H1 (cell line): Measurements from ENCODE around the gene VWA1. TPM values are rescaled to one million over a fixed set of nuclear protein-coding genes. Genes with fewer than 3 reads are reported as not detected.
"Not testable (repeated sequence)": the region's sequence is repeated elsewhere in the genome, so short reads cannot be mapped to it uniquely, and the experiment has no call there.

Experiments
- CTCF ChIA-PET: fragments of 300-600 bp; sonication (Branson Sonifier 250); formaldehyde crosslinking; loops from one replicate; lab custom pipeline; 2021; ENCODE audit not compliant: partially characterized antibody; lab: Charles Lee
- POLR2A ChIA-PET: fragments of 300-600 bp; sonication (Branson Sonifier 250); formaldehyde crosslinking; loops from one replicate; lab custom pipeline; 2021; ENCODE audit warnings: inconsistent platforms; ENCODE audit not compliant: partially characterized antibody; lab: Charles Lee
- DNase-seq, 2 experiments: peaks; one replicate each; pipeline versions ENCODE4 v3.0.0 to v3.0.0-alpha.2; 2010 to 2022; ENCODE audit warnings: low spot score in 2 of 2, low read depth in 1 of 2, mixed read lengths in 1 of 2
- FAIRE-seq: peaks from 2 replicates; lab custom pipeline; 2011; peaks lifted over from hg19 to GRCh38; lab: Jason Lieb, UNC
- H2AFZ ChIP-seq: 2 replicates; pipeline ENCODE4 v1.8.1; 2012; ENCODE audit warnings: low read length, inconsistent platforms
- H2AK5ac ChIP-seq: 2 replicates; pipeline ENCODE4 v1.6.1; 2013; ENCODE audit warnings: low read depth, low read length
- H2BK120ac ChIP-seq: replicated peaks from 2 replicates; pipeline ENCODE3; 2013; ENCODE audit warnings: low read depth, low read length, inconsistent platforms
- H2BK12ac ChIP-seq: 2 replicates; pipeline ENCODE4 v1.6.1; 2013; ENCODE audit warnings: low read depth, low read length
- H2BK15ac ChIP-seq: 2 replicates; pipeline ENCODE4 v1.6.1; 2013; ENCODE audit warnings: low read length
- H2BK20ac ChIP-seq: 2 replicates; pipeline ENCODE4 v1.6.1; 2013; ENCODE audit warnings: low read length
- H2BK5ac ChIP-seq: 2 replicates; pipeline ENCODE4 v1.6.1; 2013; ENCODE audit warnings: low read depth, low read length
- H3K14ac ChIP-seq: 2 replicates; pipeline ENCODE4 v1.6.1; 2013; ENCODE audit warnings: inconsistent platforms; ENCODE audit not compliant: insufficient read length
- H3K18ac ChIP-seq: 2 replicates; pipeline ENCODE4 v1.6.1; 2013; ENCODE audit warnings: low read length; ENCODE audit errors: extremely low read depth
- H3K23ac ChIP-seq: 2 replicates; pipeline ENCODE4 v1.6.1; 2013; ENCODE audit warnings: inconsistent platforms; ENCODE audit not compliant: insufficient read length
- H3K23me2 ChIP-seq: 2 replicates; pipeline ENCODE4 v1.6.1; 2013; ENCODE audit warnings: low read depth, low read length
- H3K27ac ChIP-seq: 2 replicates; pipeline ENCODE4 v1.6.1; 2011; ENCODE audit warnings: low read depth, low read length, inconsistent platforms
- H3K27me3 ChIP-seq, 4 experiments: replicated peaks in 1 of 4; 1 replicate in 1 of 4; 2 replicates in 3 of 4; pipeline versions ENCODE4 v1.6.1 to v1.8.1; 2011 to 2013; ENCODE audit warnings: low read length in 3 of 4, mild to moderate bottlenecking in 3 of 4, inconsistent platforms in 2 of 4, mixed read lengths in 2 of 4, moderate library complexity in 1 of 4; ENCODE audit not compliant: control insufficient read depth in 3 of 4, insufficient read depth in 3 of 4; ENCODE audit errors: extremely low read depth in 1 of 4
- H3K36me3 ChIP-seq, 4 experiments: 2 replicates each; pipeline versions ENCODE4 v1.6.1 to v1.8.1; 2011 to 2013; ENCODE audit warnings: mild to moderate bottlenecking in 4 of 4, low read length in 3 of 4, moderate library complexity in 2 of 4, control low read depth in 1 of 4, inconsistent platforms in 1 of 4; ENCODE audit not compliant: insufficient read depth in 4 of 4, control insufficient read depth in 2 of 4
- H3K4ac ChIP-seq: replicated peaks from 2 replicates; pipeline ENCODE3; 2013; ENCODE audit warnings: low read length, low read depth, mixed read lengths, inconsistent platforms; ENCODE audit not compliant: insufficient read length
- H3K4me1 ChIP-seq, 4 experiments: replicated peaks in 1 of 4; 1 replicate in 1 of 4; 2 replicates in 3 of 4; pipeline versions ENCODE4 v1.6.1 to v1.8.1; 2011 to 2013; ENCODE audit warnings: low read length in 3 of 4, inconsistent platforms in 2 of 4, mixed read lengths in 1 of 4; ENCODE audit not compliant: insufficient read depth in 4 of 4, control insufficient read depth in 3 of 4
- H3K4me2 ChIP-seq, 2 experiments: 2 replicates each; pipeline versions ENCODE4 v1.6.1 to v1.8.1; 2011 to 2013; ENCODE audit warnings: low read depth in 2 of 2, low read length in 2 of 2, control low read depth in 1 of 2, inconsistent platforms in 1 of 2, mild to moderate bottlenecking in 1 of 2; ENCODE audit not compliant: insufficient read depth in 1 of 2
- H3K4me3 ChIP-seq, 4 experiments: fragments of 200-600, 300-600 bp in 1 of 4; sonication (generic), shearing (Covaris generic), sonication (Bioruptor Twin) in 1 of 4; 2 replicates each; pipeline versions ENCODE4 v1.5.1 to v1.8.1; 2011 to 2016; ENCODE audit warnings: low read length in 4 of 4, low read depth in 3 of 4, control low read depth in 2 of 4, inconsistent platforms in 2 of 4, mild to moderate bottlenecking in 2 of 4, mixed read lengths in 1 of 4, moderate library complexity in 1 of 4; ENCODE audit not compliant: insufficient read depth in 2 of 4; ENCODE audit errors: extremely low read depth in 1 of 4
- H3K56ac ChIP-seq: replicated peaks from 2 replicates; pipeline ENCODE3; 2013; ENCODE audit warnings: low read depth, mild to moderate bottlenecking, mixed read lengths, low read length, inconsistent platforms; ENCODE audit not compliant: insufficient read length
- H3K79me1 ChIP-seq: 2 replicates; pipeline ENCODE4 v1.6.1; 2013; ENCODE audit warnings: low read depth, low read length, control low read depth
- H3K79me2 ChIP-seq, 2 experiments: 2 replicates each; pipeline versions ENCODE4 v1.6.1 to v1.8.1; 2012 to 2013; ENCODE audit warnings: low read length in 2 of 2, mild to moderate bottlenecking in 2 of 2, inconsistent platforms in 1 of 2; ENCODE audit not compliant: insufficient read depth in 2 of 2, control insufficient read depth in 1 of 2
- H3K9ac ChIP-seq, 4 experiments: replicated peaks in 1 of 4; 1 replicate in 1 of 4; 2 replicates in 3 of 4; pipeline versions ENCODE4 v1.6.1 to v1.8.1; 2011 to 2013; ENCODE audit warnings: low read depth in 3 of 4, low read length in 3 of 4, control low read depth in 2 of 4, mild to moderate bottlenecking in 2 of 4, moderate library complexity in 2 of 4, inconsistent platforms in 1 of 4; ENCODE audit errors: extremely low read depth in 1 of 4
- H3K9me3 ChIP-seq, 2 experiments: 2 replicates each; pipeline versions ENCODE4 v1.6.1 to v1.8.1; 2012 to 2013; ENCODE audit warnings: mild to moderate bottlenecking in 2 of 2, moderate library complexity in 2 of 2, control low read depth in 1 of 2, inconsistent platforms in 1 of 2, low read depth in 1 of 2, low read length in 1 of 2, mixed read lengths in 1 of 2; ENCODE audit not compliant: insufficient read depth in 2 of 2
- H4K20me1 ChIP-seq, 2 experiments: replicated peaks in 1 of 2; 2 replicates each; pipeline versions ENCODE3 to v1.8.1; 2011 to 2013; ENCODE audit warnings: inconsistent platforms in 2 of 2, low read length in 2 of 2, mild to moderate bottlenecking in 1 of 2; ENCODE audit not compliant: insufficient read depth in 2 of 2, control insufficient read depth in 1 of 2
- H4K5ac ChIP-seq: 2 replicates; pipeline ENCODE4 v1.6.1; 2013; ENCODE audit warnings: low read length, low read depth, mixed read lengths, inconsistent platforms; ENCODE audit not compliant: insufficient read length
- H4K8ac ChIP-seq: 2 replicates; pipeline ENCODE4 v1.8.0; 2013; ENCODE audit warnings: mild to moderate bottlenecking, moderate library complexity, low read length, inconsistent platforms; ENCODE audit not compliant: insufficient read depth; ENCODE audit errors: extremely low read depth
- H4K91ac ChIP-seq: replicated peaks from 2 replicates; pipeline ENCODE3; 2013; ENCODE audit warnings: low read length, mixed read lengths, inconsistent platforms; ENCODE audit not compliant: insufficient read length
- KDM5A ChIP-seq: fragments of 200-600 bp; IDR thresholded peaks from 2 replicates; pipeline ENCODE4 v1.7.1; 2012; ENCODE audit warnings: mild to moderate bottlenecking, low read length, inconsistent platforms, mixed read lengths
- POLR2A ChIP-seq, 2 experiments: IDR thresholded peaks; 1 replicate in 1 of 2; 2 replicates in 1 of 2; pipeline ENCODE4 v1.6.1; 2011; ENCODE audit warnings: low read depth in 2 of 2, low read length in 2 of 2, mild to moderate bottlenecking in 2 of 2; ENCODE audit errors: control extremely low read depth in 1 of 2
- RNF2 ChIP-seq: fragments of 200-900, 300-1000 bp; sonication (generic); IDR thresholded peaks from 2 replicates; pipeline ENCODE4 v1.7.1; 2016; ENCODE audit warnings: borderline replicate concordance, low read depth, mild to moderate bottlenecking, antibody characterized with exemption, low read length; ENCODE audit not compliant: poor library complexity, severe bottlenecking; ENCODE audit errors: missing control alignments
- WGBS, 2 experiments: shearing (Covaris generic) in 1 of 2; methylation state at CpG; one replicate each; pipeline versions ENCODE4 v1.1.6 to v1.1.7; 2013 to 2015; ENCODE audit warnings: low lambda C conversion rate in 2 of 2, mixed read lengths in 2 of 2, inconsistent platforms in 1 of 2, low coverage in 1 of 2, missing lambda C conversion rate in 1 of 2; ENCODE audit not compliant: insufficient replicate concordance in 2 of 2, insufficient coverage in 1 of 2, insufficient read length in 1 of 2; ENCODE audit errors: extremely low coverage in 1 of 2, missing lambda C conversion rate in 1 of 2; 5-methylcytosine and 5-hydroxymethylcytosine counted together
- polyA plus RNA-seq, 7 experiments: library from polyadenylated mRNA; depleted of rRNA in 3 of 7; stranded (reverse) in 5 of 7; unstranded in 2 of 7; fragments of >200 nt in 5 of 7; fragments of 200-250 nt in 2 of 7; gene quantifications; 1 replicate in 5 of 7; 2 replicates in 1 of 7; 4 replicates in 1 of 7; pipeline versions ENCODE4 v1.2.1 to v1.2.3, GENCODE V29; 2011 to 2013; ENCODE audit warnings: missing spikeins in 2 of 7, mixed read lengths in 2 of 7
- total RNA-seq: library from RNA; stranded (reverse); fragmentation: NEBNext Ultra II Directional; extraction: Animal tissue kit (Norgen Biotek cat#: 25700); gene quantifications from 2 replicates; pipeline ENCODE4 v1.2.1, GENCODE V29; 2021

VWA1 gene
- total and polyA plus RNA-seq, 2 of the 8 experiments (the other 6 are each of a cell fraction or from before 2014, with no cell fraction given) = 16.0 to 36.6 TPM

GRCh38 chr1:1428174-1428573 lies 7.3 kb upstream of the VWA1 start (continued):
- TF ChIP-seq POLR2A (IDR thresholded peaks at IDR 0.05; ENCODE audit: control extremely low read depth in 1 of 2, low read depth in 2 of 2, low read length in 2 of 2) (no peak), KDM5A (no peak), RNF2 (no peak)
- TF ChIP-seq, all 59 proteins: peak for 0

GRCh38 chr1:1428967-1429366 lies 6.5 kb upstream of the VWA1 start:
- H3K4me3 ChIP-seq, H2BK20ac ChIP-seq, H3K56ac ChIP-seq, H2BK5ac ChIP-seq, H3K27ac ChIP-seq, H2BK120ac ChIP-seq, H4K8ac ChIP-seq, H3K36me3 ChIP-seq, H2AFZ ChIP-seq, H3K18ac ChIP-seq, H2AK5ac ChIP-seq, H3K4ac ChIP-seq, DNase-seq, H2BK15ac ChIP-seq, H3K79me1 ChIP-seq, H2BK12ac ChIP-seq, H4K91ac ChIP-seq, H3K14ac ChIP-seq, H3K9ac ChIP-seq, H4K5ac ChIP-seq, H3K27me3 ChIP-seq, H3K23ac ChIP-seq, H4K20me1 ChIP-seq, H3K79me2 ChIP-seq, FAIRE-seq, H3K4me2 ChIP-seq, H3K9me3 ChIP-seq: not testable (repeated sequence)
- peaks cover 0 to 51% (median 35%) of the 10 kb centered on the region in 4 experiments; a peak in 6 of 7 replicates for H3K4me1 ChIP-seq
- WGBS, 2 experiments = 95% methylated on average over 2 of the region's 6 CpGs; no CpG with 5 or more reads in 1 of the 2 experiments
- ChIA-PET CTCF (interaction anchor here (0.6 to 4.4 kb wide), 7 partner anchors 11 to 237 kb away, joined by 3 to 36 read pairs (median 3); no protein-coding TSS in a partner anchor), POLR2A (interaction anchor here (0.6 to 22.9 kb wide), 10 partner anchors 8 to 396 kb away, joined by 3 to 515 read pairs (median 4); partner anchors contain the start of genes CCNL2 and MRPL20)
- peaks cover 12% of the 10 kb centered on the region; the same call in 1 of the 2 replicates for H3K23me2 ChIP-seq
